Measurements from ENCODE around the gene KRT35. TPM values are rescaled to one million over a fixed set of nuclear protein-coding genes. Genes with fewer than 3 reads are reported as not detected.

KRT35 gene
- total RNA-seq, 1 donor from 2014 or later: not detected

GRCh38 chr17:41520821-41521521, 40.0 kb upstream of the KRT35 start:
- Mint-ChIP-seq H3K27ac (peak overlapping the region; percentile 86), H3K4me3 (no peak overlapping the region), H3K27me3 (ENCODE audit: low read depth) (no peaks in the 10 kb centered on the region), H3K4me1 (peaks cover 69% of the 10 kb centered on the region), H3K9me3 (no peaks in the 10 kb centered on the region), H3K36me3 (peaks cover 20% of the 10 kb centered on the region)
- DNase-seq (ENCODE audit: low spot score in 2 of 2, unreplicated experiment in 2 of 2): no peak
- no peak for TF ChIP-seq CTCF (IDR thresholded peaks at IDR 0.05; ENCODE audit: unreplicated experiment)

- Mint-ChIP-seq H3K9me3 (no peaks in the 10 kb centered on the region), H3K27ac (peak overlapping the region; percentile 68), H3K36me3 (peaks cover 15% of the 10 kb centered on the region), H3K27me3 (ENCODE audit: low read depth) (no peaks in the 10 kb centered on the region), H3K4me1 (peaks cover 61% of the 10 kb centered on the region), H3K4me3 (peak overlapping the region; percentile 8)
- no peak for TF ChIP-seq CTCF (IDR thresholded peaks at IDR 0.05; ENCODE audit: unreplicated experiment)
- no peak for DNase-seq (ENCODE audit: low spot score in 2 of 2, unreplicated experiment in 2 of 2)
Observed at GRCh38 chr17:41519501-41520224, 38.7 kb upstream of the KRT35 start.

- Mint-ChIP-seq H3K27me3 (ENCODE audit: low read depth) (no peaks in the 10 kb centered on the region), H3K4me3 (peak within 1 kb of the TSS; percentile 8), H3K27ac (peak within 1 kb of the TSS; percentile 68), H3K9me3 (no peaks in the 10 kb centered on the region), H3K4me1 (peaks cover 55% of the 10 kb centered on the region), H3K36me3 (peaks cover 10% of the 10 kb centered on the region)
- no peak for DNase-seq (ENCODE audit: low spot score in 2 of 2, unreplicated experiment in 2 of 2)
- TF ChIP-seq CTCF (IDR thresholded peaks at IDR 0.05; ENCODE audit: unreplicated experiment): no peak
Observed at GRCh38 chr17:41518789-41519449, 38.0 kb upstream of the KRT35 start, which contains the start of gene KRT15. TSS of gene KRT15 (minus strand) at chr17:41518890. CDS start at chr17:41518827, 63 bp downstream.

- no peaks in the 10 kb centered on the region for H3K27me3 Mint-ChIP-seq (ENCODE audit: low read depth)
- no peak overlapping the region for H3K4me3 Mint-ChIP-seq
- H3K27ac Mint-ChIP-seq: no peak overlapping the region
- DNase-seq (ENCODE audit: low spot score in 2 of 2, unreplicated experiment in 2 of 2): no peak
- H3K4me1 Mint-ChIP-seq: peaks cover 52% of the 10 kb centered on the region
- H3K36me3 Mint-ChIP-seq: peaks cover 1% of the 10 kb centered on the region
- H3K9me3 Mint-ChIP-seq: no peaks in the 10 kb centered on the region
- TF ChIP-seq CTCF (IDR thresholded peaks at IDR 0.05; ENCODE audit: unreplicated experiment): no peak
Observed at GRCh38 chr17:41518031-41518430, 37.1 kb upstream of the KRT35 start.

GRCh38 chr17:41516830-41517283, 35.9 kb upstream of the KRT35 start:
- TF ChIP-seq CTCF (IDR thresholded peaks at IDR 0.05; ENCODE audit: unreplicated experiment): no peak
- Mint-ChIP-seq H3K27ac (no peak overlapping the region), H3K4me1 (peaks cover 55% of the 10 kb centered on the region), H3K4me3 (no peak overlapping the region), H3K27me3 (ENCODE audit: low read depth) (no peaks in the 10 kb centered on the region), H3K36me3 (no peaks in the 10 kb centered on the region), H3K9me3 (no peaks in the 10 kb centered on the region)
- DNase-seq (ENCODE audit: low spot score in 2 of 2, unreplicated experiment in 2 of 2): no peak
